HG03066 (cell line): Measurements from ENCODE around the gene COX5A.
A peak's percentile ranks its signal among the peaks of the same experiment; 100 is the strongest.
"Not testable (repeated sequence)": the region's sequence is repeated elsewhere in the genome, so short reads cannot be mapped to it uniquely, and the experiment has no call there.

Experiments used
- ATAC-seq: cut with Tn5 transposase; IDR thresholded peaks from one replicate; pipeline ENCODE4 v1.9.1; 2021; ENCODE audit warnings: low read depth; ENCODE audit not compliant: unreplicated experiment

Gene COX5A

GRCh38 chr15:74902295-74903075 is 35.4 kb downstream of the COX5A start:
- no peak for ATAC-seq

- no peak for ATAC-seq
These were observed 36.2 kb downstream of the COX5A start for GRCh38 chr15:74901612-74902063.

- ATAC-seq, result no peak
These were observed 40.6 kb downstream of the COX5A start for GRCh38 chr15:74897300-74897701.

- ATAC-seq, result no peak
These were observed 41.6 kb downstream of the COX5A start for GRCh38 chr15:74896316-74896715.

GRCh38 chr15:74895830-74896229 is 42.0 kb downstream of the COX5A start:
- no peak for ATAC-seq

- ATAC-seq, result not testable (repeated sequence)
These were observed 43.5 kb downstream of the COX5A start for GRCh38 chr15:74894383-74894782.

GRCh38 chr15:74893627-74894026 is 44.2 kb downstream of the COX5A start:
- no peak for ATAC-seq

- no peak for ATAC-seq
These were observed 44.9 kb downstream of the COX5A start for GRCh38 chr15:74892931-74893330.

- no peak for ATAC-seq
These were observed 45.6 kb downstream of the COX5A start for GRCh38 chr15:74892313-74892712.

- no peak for ATAC-seq
These were observed 46.4 kb downstream of the COX5A start for GRCh38 chr15:74891469-74891868.

- no peak for ATAC-seq
These were observed 47.3 kb downstream of the COX5A start for GRCh38 chr15:74890665-74890960.

GRCh38 chr15:74889883-74890664 is 47.8 kb downstream of the COX5A start, which contains the start of gene MPI:
Gene MPI, plus strand, starts transcription at chr15:74890042. Its CDS starts 32 bp downstream, at chr15:74890074.
- ATAC-seq, result peak; percentile 84

GRCh38 chr15:74889390-74889882 is 48.4 kb downstream of the COX5A start:
- no peak for ATAC-seq

- ATAC-seq, result no peak
These were observed 49.2 kb downstream of the COX5A start for GRCh38 chr15:74888716-74889115.

GRCh38 chr15:74887537-74888193 is 50.2 kb downstream of the COX5A start:
- not testable (repeated sequence) for ATAC-seq

- ATAC-seq, result no peak
These were observed 52.4 kb downstream of the COX5A start for GRCh38 chr15:74885461-74885860.

- no peak for ATAC-seq
These were observed 53.2 kb downstream of the COX5A start for GRCh38 chr15:74884428-74885223.

- no peak for ATAC-seq
These were observed 55.3 kb downstream of the COX5A start for GRCh38 chr15:74882528-74882927.

GRCh38 chr15:74878273-74878672 is 59.6 kb downstream of the COX5A start:
- no peak for ATAC-seq

GRCh38 chr15:74873756-74874424 is 64.0 kb downstream of the COX5A start:
- ATAC-seq, result no peak
